Neural progenitor cell (in vitro differentiated cells): ENCODE results near the gene SLC51A. TPM values are rescaled to one million over a fixed set of nuclear protein-coding genes. Genes with fewer than 3 reads are reported as not detected.

ENCODE experiments used
- DNase-seq: peaks from one replicate; pipeline ENCODE4 v3.0.0-alpha.2; 2016; ENCODE audit warnings: low spot score
- H2AFZ ChIP-seq: fragments of 200-600 bp; sonication (generic); replicated peaks from 2 replicates; pipeline ENCODE4 v1.6.1; 2016; ENCODE audit warnings: antibody characterized with exemption
- H3F3A ChIP-seq: fragments of 200-600 bp; sonication (generic); 2 replicates; pipeline ENCODE4 v1.6.1; 2016; ENCODE audit warnings: antibody characterized with exemption, low read depth
- H3K27ac ChIP-seq: fragments of 200-600 bp; sonication (generic); 2 replicates; pipeline ENCODE4 v1.5.1; 2016; ENCODE audit warnings: mild to moderate bottlenecking
- H3K27me3 ChIP-seq: fragments of 200-600 bp; sonication (generic); 2 replicates; pipeline ENCODE4 v1.6.1; 2016; ENCODE audit warnings: mild to moderate bottlenecking, moderate library complexity
- H3K36me3 ChIP-seq: fragments of 200-600 bp; sonication (generic); 2 replicates; pipeline ENCODE4 v1.5.1; 2016
- H3K4me1 ChIP-seq: fragments of 200-600 bp; sonication (generic); 2 replicates; pipeline ENCODE4 v1.6.1; 2016; ENCODE audit warnings: mixed run types
- H3K4me2 ChIP-seq: fragments of 200-600 bp; sonication (generic); 2 replicates; pipeline ENCODE4 v1.6.1; 2016
- H3K4me3 ChIP-seq: fragments of 200-600 bp; sonication (generic); 2 replicates; pipeline ENCODE4 v1.5.1; 2016
- H3K79me2 ChIP-seq: fragments of 200-600 bp; sonication (generic); 2 replicates; pipeline ENCODE4 v1.6.1; 2016; ENCODE audit warnings: low read depth
- H3K9ac ChIP-seq: fragments of 200-600 bp; sonication (generic); 2 replicates; pipeline ENCODE4 v1.6.1; 2016
- H3K9me3 ChIP-seq: fragments of 200-600 bp; sonication (generic); 2 replicates; pipeline ENCODE4 v1.5.1; 2016; ENCODE audit warnings: low read depth
- H4K20me1 ChIP-seq: fragments of 200-600 bp; sonication (generic); 2 replicates; pipeline ENCODE4 v1.6.1; 2016; ENCODE audit warnings: low read depth
- H3K27ac Mint-ChIP-seq: 3 replicates; pipeline ENCODE4 v1.8.0; 2021; ENCODE audit warnings: mixed read lengths
- H3K27me3 Mint-ChIP-seq: 2 replicates; pipeline ENCODE4 v1.8.0; 2022; ENCODE audit warnings: low read depth, mild to moderate bottlenecking, inconsistent platforms, moderate library complexity, mixed read lengths; ENCODE audit not compliant: insufficient read depth
- H3K36me3 Mint-ChIP-seq: 3 replicates; pipeline ENCODE4 v1.8.0; 2021; ENCODE audit warnings: mixed read lengths
- H3K4me1 Mint-ChIP-seq: 3 replicates; pipeline ENCODE4 v1.8.0; 2021; ENCODE audit warnings: mixed read lengths
- H3K4me3 Mint-ChIP-seq: 3 replicates; pipeline ENCODE4 v1.8.0; 2021; ENCODE audit warnings: mild to moderate bottlenecking, moderate library complexity, mixed read lengths
- H3K9me3 Mint-ChIP-seq: 3 replicates; pipeline ENCODE4 v1.8.0; 2020; ENCODE audit warnings: mixed read lengths
- CTCF ChIP-seq: fragments of 200-600 bp; sonication (generic); IDR thresholded peaks from 2 replicates; pipeline ENCODE4 v1.5.1; 2017; ENCODE audit warnings: antibody characterized with exemption, mild to moderate bottlenecking
- EZH2 ChIP-seq: fragments of 200-600 bp; sonication (generic); IDR thresholded peaks from 2 replicates; pipeline ENCODE4 v1.6.1; 2017; ENCODE audit warnings: antibody characterized with exemption, mild to moderate bottlenecking, moderate library complexity
- EZH2phosphoT487 ChIP-seq: fragments of 200-600 bp; sonication (generic); IDR thresholded peaks from 2 replicates; pipeline ENCODE4 v1.6.1; 2017; ENCODE audit warnings: antibody characterized with exemption
- small RNA-seq: library from RNA; depleted of rRNA; stranded (forward); fragments of <200 nt; gene quantifications from one replicate; pipeline ENCODE3, GENCODE V24; 2015
- total RNA-seq: library from RNA; depleted of rRNA; stranded (reverse); fragments of >200 nt; gene quantifications from 2 replicates; pipeline ENCODE4 v1.2.3, GENCODE V29; 2015; ENCODE audit warnings: low replicate concordance

SLC51A gene
- total RNA-seq, 1 donor from 2014 or later, result not detected

DNA sequence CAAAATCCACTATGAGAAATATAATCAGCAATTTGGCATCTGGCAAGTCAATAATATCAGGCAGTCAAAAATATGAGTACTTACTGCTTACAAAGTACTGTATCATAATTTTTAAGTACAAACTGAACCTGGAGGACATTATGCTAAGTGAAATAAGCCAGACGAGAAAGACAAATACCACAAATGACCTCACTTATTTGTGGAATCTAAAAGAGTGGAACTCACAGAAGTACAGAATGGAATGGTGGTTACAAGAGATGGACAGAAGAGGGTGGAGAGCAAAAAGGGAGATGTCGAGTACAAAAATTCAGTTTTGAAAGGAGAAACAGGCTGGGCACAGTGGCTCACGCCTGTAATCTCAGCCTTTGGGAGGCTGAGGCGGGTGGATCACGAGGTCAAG lies 58.8 kb downstream of the SLC51A start:
- Mint-ChIP-seq H3K4me3 (no peak overlapping the region), H3K27me3 (no peaks in the 10 kb centered on the region), H3K36me3 (peaks cover 12% of the 10 kb centered on the region), H3K9me3 (no peaks in the 10 kb centered on the region), H3K27ac (no peak overlapping the region), H3K4me1 (no peaks in the 10 kb centered on the region)
- Histone ChIP-seq H3F3A (peaks cover 11% of the 10 kb centered on the region), H3K27me3 (no peaks in the 10 kb centered on the region), H4K20me1 (no peaks in the 10 kb centered on the region), H3K36me3 (no peaks in the 10 kb centered on the region), H3K9ac (no peak overlapping the region), H3K4me2 (no peak overlapping the region), H3K27ac (no peak overlapping the region), H3K4me3 (no peak overlapping the region), H3K9me3 (no peaks in the 10 kb centered on the region), H3K79me2 (peaks cover 17% of the 10 kb centered on the region), H2AFZ (no peak overlapping the region), H3K4me1 (peaks cover 12% of the 10 kb centered on the region)
- TF ChIP-seq EZH2phosphoT487 (no peak), EZH2 (no peak), CTCF (no peak)
- no peak for DNase-seq

GRCh38 chr3:196280689-196281440 lies 64.5 kb downstream of the SLC51A start:
- Histone ChIP-seq H3K27me3 (no peaks in the 10 kb centered on the region), H4K20me1 (no peaks in the 10 kb centered on the region), H3K9me3 (no peaks in the 10 kb centered on the region), H3K27ac (no peak overlapping the region), H2AFZ (no peak overlapping the region), H3K79me2 (peaks cover 25% of the 10 kb centered on the region), H3K4me2 (no peak overlapping the region), H3K9ac (no peak overlapping the region), H3K4me1 (no peaks in the 10 kb centered on the region), H3F3A (no peaks in the 10 kb centered on the region), H3K36me3 (no peaks in the 10 kb centered on the region), H3K4me3 (no peak overlapping the region)
- no peak overlapping the region for H3K27ac Mint-ChIP-seq
- no peaks in the 10 kb centered on the region for H3K27me3 Mint-ChIP-seq
- H3K4me3 Mint-ChIP-seq, result no peak overlapping the region
- TF ChIP-seq EZH2, result no peak
- TF ChIP-seq EZH2phosphoT487, result no peak
- TF ChIP-seq CTCF, result no peak
- H3K36me3 Mint-ChIP-seq, result no peaks in the 10 kb centered on the region
- H3K9me3 Mint-ChIP-seq, result no peaks in the 10 kb centered on the region
- DNase-seq, result no peak
- peaks cover 2% of the 10 kb centered on the region for H3K4me1 Mint-ChIP-seq

- Histone ChIP-seq H3K27ac (no peak overlapping the region), H3K4me3 (no peak overlapping the region), H4K20me1 (no peaks in the 10 kb centered on the region), H3K9me3 (no peaks in the 10 kb centered on the region), H3K79me2 (peaks cover 36% of the 10 kb centered on the region), H3K4me2 (no peak overlapping the region), H3K27me3 (no peaks in the 10 kb centered on the region), H3F3A (peaks cover 4% of the 10 kb centered on the region), H2AFZ (no peak overlapping the region), H3K9ac (no peak overlapping the region), H3K4me1 (peaks cover 6% of the 10 kb centered on the region), H3K36me3 (no peaks in the 10 kb centered on the region)
- H3K27me3 Mint-ChIP-seq, result no peaks in the 10 kb centered on the region
- H3K27ac Mint-ChIP-seq, result no peak overlapping the region
- TF ChIP-seq EZH2phosphoT487 (no peak), EZH2 (no peak), CTCF (no peak)
- no peak for DNase-seq
- no peaks in the 10 kb centered on the region for H3K36me3 Mint-ChIP-seq
- peaks cover 10% of the 10 kb centered on the region for H3K4me1 Mint-ChIP-seq
- H3K4me3 Mint-ChIP-seq, result no peak overlapping the region
- no peaks in the 10 kb centered on the region for H3K9me3 Mint-ChIP-seq
Measured at GRCh38 chr3:196281962-196282361, 65.6 kb downstream of the SLC51A start.

Small RNA genes within 50 kb of the gene (small RNA-seq; reads per million reads assigned to genes)
- gene RF00019, result not detected

Other genes with a start within 250 kb of the SLC51A start
- 60.0 and 87.7 TPM in 2 replicates for gene TFRC, start 134.4 kb upstream of the SLC51A start, total RNA-seq
- not detected in 2 replicates for gene ZDHHC19, start 5.1 kb upstream of the SLC51A start, total RNA-seq
- 24.6 and 29.3 TPM in 2 replicates for gene PCYT1A, start 71.2 kb downstream of the SLC51A start, total RNA-seq
- 29.9 and 44.8 TPM in 2 replicates for gene DYNLT2B, start 101.7 kb downstream of the SLC51A start, total RNA-seq
- not detected in 2 replicates for gene TM4SF19, start 121.9 kb downstream of the SLC51A start, total RNA-seq
- 46.2 and 68.7 TPM in 2 replicates for gene UBXN7, start 215.9 kb downstream of the SLC51A start, total RNA-seq